Stimulated activated CD8-positive, alpha-beta memory T cell treated with anti-CD3 and anti-CD28 coated beads, Interleukin-15, amount 100 ng/mL, for 24 hours (primary cell): ENCODE results near the gene SDF2.

Source experiments
- DNase-seq: peaks from one replicate; pipeline ENCODE4 v3.0.0-alpha.2; 2020; ENCODE audit warnings: low read depth

SDF2 gene

GRCh38 chr17:28661635-28662526 lies at the start of gene SDF2, which contains the start of gene SUPT6H:
TSS of gene SDF2 (minus strand) at chr17:28661906. CDS start at chr17:28661876, 30 bp downstream.
TSS of gene SUPT6H (plus strand) at chr17:28662205. CDS start at chr17:28673402, 11,197 bp downstream.
- peak; percentile 90 for DNase-seq

- peak; percentile 78 for DNase-seq
These were observed 49.4 kb upstream of the SDF2 start for GRCh38 chr17:28710861-28711722.

GRCh38 chr17:28707339-28707720 lies 45.6 kb upstream of the SDF2 start:
- no peak for DNase-seq

GRCh38 chr17:28706471-28707338 lies 45.0 kb upstream of the SDF2 start:
- no peak for DNase-seq

GRCh38 chr17:28705728-28706334 lies 44.1 kb upstream of the SDF2 start:
- no peak for DNase-seq

- DNase-seq = no peak
These were observed 43.5 kb upstream of the SDF2 start for GRCh38 chr17:28705074-28705659.

GRCh38 chr17:28704219-28704858 lies 42.6 kb upstream of the SDF2 start:
- no peak for DNase-seq

GRCh38 chr17:28703552-28704218 lies 42.0 kb upstream of the SDF2 start:
- no peak for DNase-seq

GRCh38 chr17:28702752-28703150 lies 41.0 kb upstream of the SDF2 start:
- no peak for DNase-seq

- no peak for DNase-seq
These were observed 40.5 kb upstream of the SDF2 start for GRCh38 chr17:28702026-28702751.

GRCh38 chr17:28700830-28701492 lies 39.3 kb upstream of the SDF2 start:
- no peak for DNase-seq

GRCh38 chr17:28700278-28700677 lies 38.6 kb upstream of the SDF2 start:
- no peak for DNase-seq

GRCh38 chr17:28698253-28698941 lies 36.7 kb upstream of the SDF2 start:
- no peak for DNase-seq

- DNase-seq = no peak
These were observed 32.2 kb upstream of the SDF2 start for GRCh38 chr17:28693869-28694268.

- DNase-seq = no peak
These were observed 27.3 kb upstream of the SDF2 start for GRCh38 chr17:28689011-28689410.

- DNase-seq = no peak
These were observed 26.8 kb upstream of the SDF2 start for GRCh38 chr17:28688481-28688880.

- DNase-seq = no peak
These were observed 24.6 kb upstream of the SDF2 start for GRCh38 chr17:28686296-28686695.

GRCh38 chr17:28685366-28685765 lies 23.7 kb upstream of the SDF2 start:
- no peak for DNase-seq
